ENCODE measurements around the gene PMVK. TPM values are rescaled to one million over a fixed set of nuclear protein-coding genes. Genes with fewer than 3 reads are reported as not detected.
A peak's percentile ranks its signal among the peaks of the same experiment; 100 is the strongest.

PMVK gene
- total RNA-seq, 4 donors from 2014 or later, result 9.0 to 19.8 (median 15.6) TPM

DNA sequence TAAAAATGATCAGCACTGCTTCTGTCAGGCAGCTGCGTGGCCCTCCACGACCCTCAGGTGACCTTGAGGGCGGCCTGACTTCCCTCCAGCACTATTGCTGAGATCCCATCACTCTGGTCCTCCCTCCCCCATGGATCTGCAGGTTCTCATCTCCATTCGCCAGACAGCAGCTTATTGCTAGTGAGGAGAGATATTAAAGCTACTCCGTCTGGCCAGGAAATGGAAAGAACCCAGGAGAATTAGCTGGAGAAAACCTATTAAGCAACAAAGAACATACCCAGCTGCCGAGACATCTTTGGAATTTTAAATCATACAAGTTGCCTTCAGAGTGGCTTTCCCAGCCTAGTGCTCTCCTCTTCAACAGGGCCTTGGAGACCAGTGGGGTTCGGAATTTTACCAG lies 40.7 kb downstream of the PMVK start:
- H3K36me3 ChIP-seq, result no peaks in the 10 kb centered on the region
- H3K4me3 ChIP-seq, result no peak overlapping the region
- DNase-seq (ENCODE audit: low spot score in 2 of 2), result no peak
- TF ChIP-seq EP300 (IDR thresholded peaks at IDR 0.05) (no peak), POLR2A (IDR thresholded peaks at IDR 0.05) (no peak)
- TF ChIP-seq, protein P1, sequence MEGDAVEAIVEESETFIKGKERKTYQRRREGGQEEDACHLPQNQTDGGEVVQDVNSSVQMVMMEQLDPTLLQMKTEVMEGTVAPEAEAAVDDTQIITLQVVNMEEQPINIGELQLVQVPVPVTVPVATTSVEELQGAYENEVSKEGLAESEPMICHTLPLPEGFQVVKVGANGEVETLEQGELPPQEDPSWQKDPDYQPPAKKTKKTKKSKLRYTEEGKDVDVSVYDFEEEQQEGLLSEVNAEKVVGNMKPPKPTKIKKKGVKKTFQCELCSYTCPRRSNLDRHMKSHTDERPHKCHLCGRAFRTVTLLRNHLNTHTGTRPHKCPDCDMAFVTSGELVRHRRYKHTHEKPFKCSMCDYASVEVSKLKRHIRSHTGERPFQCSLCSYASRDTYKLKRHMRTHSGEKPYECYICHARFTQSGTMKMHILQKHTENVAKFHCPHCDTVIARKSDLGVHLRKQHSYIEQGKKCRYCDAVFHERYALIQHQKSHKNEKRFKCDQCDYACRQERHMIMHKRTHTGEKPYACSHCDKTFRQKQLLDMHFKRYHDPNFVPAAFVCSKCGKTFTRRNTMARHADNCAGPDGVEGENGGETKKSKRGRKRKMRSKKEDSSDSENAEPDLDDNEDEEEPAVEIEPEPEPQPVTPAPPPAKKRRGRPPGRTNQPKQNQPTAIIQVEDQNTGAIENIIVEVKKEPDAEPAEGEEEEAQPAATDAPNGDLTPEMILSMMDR (IDR thresholded peaks at IDR 0.05), result no peak
- no peaks in the 10 kb centered on the region for H3K9me3 ChIP-seq
- H3K27me3 ChIP-seq, result no peaks in the 10 kb centered on the region
- H3K4me1 ChIP-seq, result peaks cover 0 to 10% (median 0%) of the 10 kb centered on the region in 4 donors
- peak overlapping the region in 1 of 4 donors; percentile 9 for H3K27ac ChIP-seq
- WGBS, 2 donors, result 42 to 50% methylated on average over 7 of the region's 7 CpGs

DNA sequence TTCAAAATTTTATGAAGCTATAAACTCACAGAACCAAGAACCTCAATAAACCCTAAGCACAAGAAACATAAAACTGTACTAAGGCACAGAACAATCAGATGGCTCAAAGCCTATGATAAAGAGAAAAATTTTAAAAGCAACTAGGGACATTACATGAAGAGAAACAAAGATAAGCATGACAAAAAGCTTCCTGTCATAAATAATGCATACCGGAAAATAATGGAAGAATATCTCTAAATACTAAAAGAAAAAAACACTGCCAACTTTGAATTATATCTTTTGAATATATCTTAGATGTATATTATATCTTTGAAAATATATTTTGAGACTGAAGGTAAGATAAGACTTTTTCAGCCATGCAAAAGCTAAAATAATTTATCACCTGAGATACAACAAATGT lies 45.1 kb downstream of the PMVK start:
- WGBS, 2 donors, result 42 to 54% methylated on average over 1 of the region's 1 CpG

DNA sequence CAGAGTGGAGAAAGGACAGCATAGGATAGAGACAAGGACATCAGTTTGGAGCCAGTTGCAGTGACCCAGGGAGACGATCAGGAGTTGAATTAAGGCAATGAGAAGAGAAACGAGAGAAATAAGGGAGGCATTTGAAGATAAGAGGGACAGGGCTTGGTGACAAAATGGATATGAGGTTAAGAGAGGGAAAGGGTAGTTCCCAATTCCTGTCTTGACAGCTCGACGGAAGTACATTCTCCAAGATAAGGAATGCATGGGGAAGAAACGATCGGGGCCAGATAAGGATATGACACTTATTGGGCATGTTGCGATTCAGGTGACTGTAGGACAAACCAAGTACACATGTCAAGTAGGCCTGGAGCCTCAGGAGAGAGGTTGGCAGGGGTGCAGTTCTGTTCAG lies 47.8 kb downstream of the PMVK start:
- no peaks in the 10 kb centered on the region for H3K27me3 ChIP-seq
- H3K4me3 ChIP-seq, result no peak overlapping the region
- no peaks in the 10 kb centered on the region for H3K36me3 ChIP-seq
- H3K9me3 ChIP-seq, result no peaks in the 10 kb centered on the region
- WGBS, 2 donors, result 87 to 92% methylated on average over 7 of the region's 7 CpGs
- TF ChIP-seq EP300 (IDR thresholded peaks at IDR 0.05), result no peak
- no peak for TF ChIP-seq POLR2A (IDR thresholded peaks at IDR 0.05)
- TF ChIP-seq, protein P1 (IDR thresholded peaks at IDR 0.05), result no peak
- no peak for DNase-seq (ENCODE audit: low spot score in 2 of 2)
- no peaks in the 10 kb centered on the region for H3K4me1 ChIP-seq
- no peak overlapping the region for H3K27ac ChIP-seq

More for the DNA sequence above, 45.1 kb downstream of the PMVK start:
- DNase-seq (ENCODE audit: low spot score in 2 of 2), result no peak
- H3K9me3 ChIP-seq, result no peaks in the 10 kb centered on the region
- H3K4me3 ChIP-seq, result no peak overlapping the region
- H3K4me1 ChIP-seq, result peaks cover 0 to 10% (median 0%) of the 10 kb centered on the region in 4 donors
- H3K27ac ChIP-seq, result no peak overlapping the region
- TF ChIP-seq, protein P1 (IDR thresholded peaks at IDR 0.05), result no peak
- TF ChIP-seq EP300 (IDR thresholded peaks at IDR 0.05), result no peak
- no peak for TF ChIP-seq POLR2A (IDR thresholded peaks at IDR 0.05)
- H3K36me3 ChIP-seq, result no peaks in the 10 kb centered on the region
- no peaks in the 10 kb centered on the region for H3K27me3 ChIP-seq

DNA sequence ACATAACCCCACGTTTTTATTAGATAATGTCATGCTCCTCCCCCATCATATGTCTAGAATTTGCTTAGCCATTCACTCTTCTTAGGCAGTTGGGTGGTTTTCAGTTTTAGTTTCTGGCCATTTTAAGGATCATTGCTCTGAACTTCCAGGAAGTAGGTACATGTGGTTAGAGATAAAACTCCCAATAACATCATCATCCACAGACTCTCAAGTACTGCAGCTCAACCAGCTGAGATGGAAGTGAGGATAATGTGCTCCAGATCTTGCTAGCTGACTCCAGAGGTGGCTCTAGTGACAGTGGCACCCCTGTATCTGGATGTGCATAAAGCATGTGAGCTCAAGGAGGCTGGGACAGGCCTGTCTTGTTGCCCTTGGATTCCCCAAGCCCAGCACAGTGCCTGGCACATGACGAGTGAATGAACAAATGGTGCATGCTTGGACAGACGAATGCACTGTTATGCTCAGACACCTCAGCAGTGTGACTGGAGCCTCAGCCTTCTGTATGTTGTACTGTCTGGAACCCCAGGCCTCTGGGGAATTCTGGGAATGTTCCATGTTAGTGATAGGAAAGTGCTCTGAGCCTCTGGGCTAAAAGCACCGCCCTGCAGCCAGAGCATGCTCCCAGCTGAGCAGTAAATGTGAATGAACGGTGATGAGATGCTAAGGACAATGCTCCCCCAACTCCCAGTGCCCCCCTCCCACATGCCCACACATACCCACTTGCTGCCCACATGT lies 50.1 kb downstream of the PMVK start:
- Histone ChIP-seq H3K36me3 (no peaks in the 10 kb centered on the region), H3K4me3 (no peak overlapping the region), H3K27ac (no peak overlapping the region), H3K27me3 (no peaks in the 10 kb centered on the region), H3K4me1 (no peaks in the 10 kb centered on the region), H3K9me3 (no peaks in the 10 kb centered on the region)
- TF ChIP-seq, protein P1 (IDR thresholded peaks at IDR 0.05), result no peak
- TF ChIP-seq EP300 (IDR thresholded peaks at IDR 0.05) (no peak), POLR2A (IDR thresholded peaks at IDR 0.05) (no peak)
- DNase-seq (ENCODE audit: low spot score in 2 of 2), result no peak
- 48 to 57% methylated on average over 5 of the region's 5 CpGs for WGBS, 2 donors

DNA sequence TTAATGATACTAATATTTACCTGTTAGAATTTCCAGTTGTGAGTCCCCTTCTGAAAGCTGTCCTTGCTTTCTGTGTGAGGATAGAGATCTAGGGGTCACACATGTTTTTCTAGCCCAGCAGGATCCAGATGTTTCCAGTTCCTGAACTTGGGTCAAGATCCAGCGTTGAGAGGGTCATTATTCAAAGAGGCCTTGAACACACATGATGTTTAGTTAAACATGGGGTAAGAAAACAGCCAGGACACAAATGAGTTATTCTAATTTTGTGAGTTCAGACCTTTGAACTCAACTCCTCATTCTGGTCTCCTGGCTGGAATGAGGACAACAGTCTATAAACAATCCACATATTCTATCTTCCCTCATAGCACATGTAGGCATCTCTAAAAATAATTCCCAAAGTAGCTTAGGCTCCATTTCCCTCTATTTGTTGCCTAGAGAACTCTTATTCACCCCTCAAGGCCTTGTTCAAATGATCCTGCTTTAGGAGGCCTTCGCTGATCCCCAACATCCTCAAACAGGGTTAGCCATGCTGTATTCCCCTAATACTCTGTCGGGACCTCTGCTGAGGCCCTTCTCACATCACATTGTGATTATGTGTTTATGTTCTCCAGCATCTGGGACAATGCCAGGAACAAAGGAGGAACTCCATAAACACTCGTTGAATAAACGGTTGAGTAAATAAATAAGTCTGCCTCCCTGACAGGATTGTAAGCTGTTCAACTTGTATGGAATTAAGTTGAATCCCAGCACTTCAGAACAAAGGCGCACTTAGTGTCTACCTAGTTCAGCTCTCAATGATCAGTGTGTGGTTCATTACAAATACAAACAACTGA lies 51.4 kb downstream of the PMVK start:
- Histone ChIP-seq H3K27me3 (no peaks in the 10 kb centered on the region), H3K27ac (peak overlapping the region in 1 of 4 donors; percentile 9), H3K36me3 (no peaks in the 10 kb centered on the region), H3K4me3 (no peak overlapping the region), H3K9me3 (no peaks in the 10 kb centered on the region), H3K4me1 (no peaks in the 10 kb centered on the region)
- DNase-seq (ENCODE audit: low spot score in 2 of 2), result no peak
- 41 to 51% methylated on average over 6 of the region's 6 CpGs for WGBS, 2 donors
- TF ChIP-seq, protein P1 (IDR thresholded peaks at IDR 0.05), result no peak
- no peak for TF ChIP-seq EP300 (IDR thresholded peaks at IDR 0.05)
- TF ChIP-seq POLR2A (IDR thresholded peaks at IDR 0.05), result no peak

Measured in tibial nerve (tissue), 4 donors.